Heart left ventricle (tissue), 16 donors: ENCODE measurements around the gene SLC6A17. TPM values are rescaled to one million over a fixed set of nuclear protein-coding genes. Genes with fewer than 3 reads are reported as not detected.

Experiments used
- ATAC-seq, 4 donors: fragments of 200-7000 bp; cut with Tn5 transposase; one replicate each; pipeline ENCODE4 v1.9.1; 2020 to 2022; ENCODE audit warnings: moderate library complexity in 4 of 4, mild to moderate bottlenecking in 3 of 4, moderate number of reproducible peaks in 1 of 4
- DNase-seq, 5 donors: peaks; one replicate each; pipeline ENCODE4 v3.0.0-alpha.2; 2020
- H3K27ac ChIP-seq, 12 donors: fragments of 200-600 bp; sonication (generic) in 4 of 12; one replicate each; pipeline versions ENCODE4 v1.5.0 to v1.8.0; 2016 to 2022; ENCODE audit warnings: mild to moderate bottlenecking in 2 of 12
- H3K27me3 ChIP-seq, 9 donors: fragments of 200-600 bp; sonication (generic) in 2 of 9; one replicate each; pipeline versions ENCODE4 v1.5.1 to v1.8.0; 2016 to 2022; ENCODE audit warnings: mild to moderate bottlenecking in 3 of 9
- H3K36me3 ChIP-seq, 9 donors: fragments of 200-600 bp; sonication (generic) in 2 of 9; one replicate each; pipeline versions ENCODE4 v1.5.0 to v1.8.0; 2018 to 2022; ENCODE audit warnings: mild to moderate bottlenecking in 2 of 9
- H3K4me1 ChIP-seq, 12 donors: fragments of 200-600 bp; sonication (generic) in 4 of 12; one replicate each; pipeline versions ENCODE4 v1.5.0 to v1.8.0; 2016 to 2022; ENCODE audit warnings: mild to moderate bottlenecking in 3 of 12
- H3K4me3 ChIP-seq, 12 donors: fragments of 200-600 bp; sonication (generic) in 4 of 12; one replicate each; pipeline versions ENCODE4 v1.5.0 to v1.8.0; 2017 to 2022; ENCODE audit warnings: mild to moderate bottlenecking in 9 of 12, moderate library complexity in 4 of 12
- H3K9me3 ChIP-seq, 12 donors: fragments of 200-600 bp; sonication (generic) in 4 of 12; one replicate each; pipeline versions ENCODE4 v1.5.0 to v1.8.0; 2016 to 2022; ENCODE audit warnings: mild to moderate bottlenecking in 1 of 12
- CTCF ChIP-seq, 12 donors: fragments of 200-600 bp; sonication (generic) in 4 of 12; IDR thresholded peaks; one replicate each; pipeline versions ENCODE4 v1.5.0 to v1.8.0; 2018 to 2022; ENCODE audit warnings: antibody characterized with exemption in 12 of 12, mild to moderate bottlenecking in 5 of 12
- POLR2A ChIP-seq, 2 donors: fragments of 450-650 bp; IDR thresholded peaks; one replicate each; pipeline ENCODE4 v1.6.1; 2017; ENCODE audit warnings: antibody characterized with exemption in 2 of 2, mild to moderate bottlenecking in 2 of 2, moderate library complexity in 2 of 2
- WGBS, 4 donors: extraction: QIAGEN DNeasy Blood & Tissue Kit in 2 of 4; methylation state at CpG; one replicate each; pipeline versions ENCODE4 v1.1.5 to v1.1.7; 2013 to 2018; 5-methylcytosine and 5-hydroxymethylcytosine counted together
- intact Hi-C, 10 donors: fragments of 100-400 bp; cut with DNase I; formaldehyde crosslinking; loops; one replicate each; pipeline versions ENCODE4 v1.11.1 to v1.14.2; 2022
- polyA plus RNA-seq, 2 donors: library from polyadenylated mRNA; stranded (reverse); fragments of 200-250 nt; gene quantifications; one replicate each; pipeline ENCODE4 v1.2.3, GENCODE V29; 2013
- total RNA-seq, 9 donors: library from RNA; depleted of rRNA in 2 of 9; stranded (reverse); fragments of >200 nt in 2 of 9; fragmentation: NEBNext Ultra II Directional in 3 of 9; extraction: Animal tissue kit (Norgen Biotek cat#: 25700) in 3 of 9; gene quantifications; one replicate each; pipeline versions ENCODE4 v1.1.0 to v1.2.4, GENCODE V29; 2016 to 2023
- donor health status: ischemic (EF 13 %, LVEDD 7.1; RV severe dilation, severe dysfunction).
- donor health status: healthy with polysubstance abuse.
- donor health status: DM: no; HTN: yes; CAD: no.
- donor health status: DM: no; HTN: no; CAD: no.
- donor health status: ischemic (EF 25% LVEDD 6.9; RV normal size, moderate dysfunction).
- donor health status: ischemic (EF 25% LVEDD 5.7; RV mildly dilated, moderate dysfunction).
- donor health status: healthy.
- donor health status: DM: yes; HTN: yes; CAD: no.
- donor health status: ischemic (EF 35%, LVEDD 5.7; RV mildly dilated, moderate dysfunction).
- donor health status: nonischemic (EF 11% LVEDD 7.7; RV severe dilation, severe dysfunction).
- donor health status: DM: yes; HTN: yes; CAD: no.
- donor health status: PGD.
- donor health status: ischemic (EF 29% LVEDD 5.4; RV normal size, mild dysfunction).
- donor health status: nonischemic (EF 23%, LVEDD 6.1; RV moderate dilation, normal function).

Gene SLC6A17
- total and polyA plus RNA-seq, 11 donors, result 0.07 to 0.50 (median 0.24) TPM; not detected in 3

- peak overlapping the region in 6 of 12 donors; percentile 9 to 93 (median 81) for H3K27ac ChIP-seq
- H3K27me3 ChIP-seq, result peaks cover 0 to 13% (median 0%) of the 10 kb centered on the region in 9 donors
- H3K9me3 ChIP-seq, result no peaks in the 10 kb centered on the region
- no peak for DNase-seq
- peak overlapping the region; percentile 60 to 90 (median 82) for H3K4me3 ChIP-seq
- no peak for ATAC-seq
- peaks cover 0 to 59% (median 25%) of the 10 kb centered on the region in 12 donors for H3K4me1 ChIP-seq
- TF ChIP-seq CTCF (IDR thresholded peaks at IDR 0.05), result peak in 1 of 12 donors; percentile 4
- no peak for TF ChIP-seq POLR2A (IDR thresholded peaks at IDR 0.05)
- H3K36me3 ChIP-seq, result no peaks in the 10 kb centered on the region
- intact Hi-C loops, result loop anchor here in 5 of 10 donors (2.0 to 10.0 kb wide), 3 partner anchors 51 to 196 kb away; partner anchors contain the start of gene LAMTOR5 (in 4 of the 5)
- 6 to 12% (median 8%) methylated on average over 28 to 81 of the region's 81 CpGs for WGBS, 4 donors
Measured at GRCh38 chr1:110211496-110212168, 61.3 kb downstream of the SLC6A17 start.

GRCh38 chr1:110212169-110213142 is 62.2 kb downstream of the SLC6A17 start:
- peak overlapping the region in 11 of 12 donors; percentile 60 to 90 (median 81) for H3K4me3 ChIP-seq
- DNase-seq (peak in 1 of 5 donors; percentile 20), ATAC-seq (no peak)
- intact Hi-C loops, result loop anchor here in 5 of 10 donors (5.0 to 10.0 kb wide), 2 partner anchors 52 to 195 kb away; partner anchors contain the start of gene LAMTOR5 (in 4 of the 5)
- H3K27me3 ChIP-seq, result peaks cover 0 to 13% (median 0%) of the 10 kb centered on the region in 9 donors
- H3K9me3 ChIP-seq, result no peaks in the 10 kb centered on the region
- TF ChIP-seq CTCF (IDR thresholded peaks at IDR 0.05) (peak in 2 of 12 donors; percentile 4 to 9), POLR2A (IDR thresholded peaks at IDR 0.05) (no peak)
- H3K4me1 ChIP-seq, result peaks cover 0 to 59% (median 25%) of the 10 kb centered on the region in 12 donors
- H3K27ac ChIP-seq, result peak overlapping the region in 3 of 12 donors; percentile 9 to 93 (median 86)
- 36 to 50% (median 43%) methylated on average over 17 to 20 of the region's 20 CpGs for WGBS, 4 donors
- H3K36me3 ChIP-seq, result no peaks in the 10 kb centered on the region

GRCh38 chr1:110213143-110213540 is 62.8 kb downstream of the SLC6A17 start:
- DNase-seq (no peak), ATAC-seq (no peak)
- intact Hi-C loops, result loop anchor here in 5 of 10 donors (5.0 to 10.0 kb wide), 2 partner anchors 52 to 194 kb away; partner anchors contain the start of gene LAMTOR5 (in 4 of the 5)
- H3K4me1 ChIP-seq, result peaks cover 0 to 59% (median 24%) of the 10 kb centered on the region in 12 donors
- H3K4me3 ChIP-seq, result peak overlapping the region in 3 of 12 donors; percentile 15 to 89 (median 86)
- TF ChIP-seq POLR2A (IDR thresholded peaks at IDR 0.05) (no peak), CTCF (IDR thresholded peaks at IDR 0.05) (no peak)
- H3K9me3 ChIP-seq, result no peaks in the 10 kb centered on the region
- WGBS, 4 donors, result 57 to 74% (median 71%) methylated on average over 2 of the region's 2 CpGs
- no peak overlapping the region for H3K27ac ChIP-seq
- H3K27me3 ChIP-seq, result peaks cover 0 to 13% (median 0%) of the 10 kb centered on the region in 9 donors
- no peaks in the 10 kb centered on the region for H3K36me3 ChIP-seq
